HG02623 (cell line): Measurements from ENCODE around the gene PDZD2.
"Not testable (repeated sequence)": the region's sequence is repeated elsewhere in the genome, so short reads cannot be mapped to it uniquely, and the experiment has no call there.

Source experiments
- ATAC-seq: cut with Tn5 transposase; IDR thresholded peaks from one replicate; pipeline ENCODE4 v1.9.1; 2021; ENCODE audit warnings: moderate library complexity; ENCODE audit not compliant: unreplicated experiment

PDZD2 gene

DNA sequence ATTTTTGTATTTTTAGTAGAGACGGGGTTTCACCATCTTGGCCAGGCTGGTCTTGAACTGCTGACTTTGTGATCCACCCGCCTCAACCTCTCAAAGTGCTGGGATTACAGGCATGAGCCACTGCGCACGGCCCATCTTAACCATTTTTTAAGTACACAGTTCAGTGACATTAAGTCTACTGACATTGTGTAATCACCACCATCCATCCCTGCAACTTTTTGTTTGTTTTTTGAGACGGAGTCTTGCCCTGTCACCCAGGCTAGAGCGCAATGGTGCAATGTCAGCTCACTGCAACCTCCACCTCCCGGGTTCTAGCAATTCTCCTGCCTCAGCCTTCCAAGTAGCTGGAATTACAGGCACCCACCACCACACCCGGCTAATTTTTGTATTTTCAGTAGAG, 480.0 kb downstream of the PDZD2 start:
- not testable (repeated sequence) for ATAC-seq

- ATAC-seq = peak; percentile 54
These were observed 484.3 kb downstream of the PDZD2 start for GRCh38 chr5:32123058-32123805.

DNA sequence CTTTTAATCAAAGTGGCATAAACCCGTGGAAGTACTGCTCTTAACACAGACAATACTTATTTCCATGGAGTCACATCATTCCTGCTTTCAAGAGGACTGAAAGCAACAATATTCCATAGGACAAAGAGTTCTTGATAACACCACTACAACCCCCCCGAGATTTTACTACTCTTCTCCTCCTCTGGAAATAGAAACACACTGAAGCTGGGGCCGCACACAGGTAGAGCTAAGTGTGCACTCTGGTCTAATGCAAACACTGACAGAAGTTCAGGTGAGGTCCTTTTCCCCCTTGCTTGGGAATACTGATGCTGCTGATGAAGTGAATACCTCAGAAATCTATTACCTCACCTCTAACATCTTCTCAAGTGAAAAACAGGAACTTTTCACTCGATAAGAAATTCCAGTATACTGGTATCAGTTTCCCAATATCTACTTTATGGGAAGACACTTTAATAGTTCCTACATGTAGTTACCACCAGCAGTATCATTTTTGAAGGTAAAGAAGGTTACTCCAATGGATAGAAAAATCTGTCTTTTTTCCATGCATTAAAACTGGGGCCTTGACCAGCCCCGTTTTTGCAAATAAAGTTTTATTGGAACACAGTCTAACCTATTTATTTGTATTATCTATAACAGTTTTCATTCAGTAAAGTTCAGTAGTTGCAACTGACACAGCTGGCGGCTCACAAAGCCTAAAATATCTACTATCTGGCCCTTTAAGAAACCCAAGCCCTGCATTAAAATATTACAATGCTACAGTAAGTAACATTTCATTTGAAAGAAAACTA, 485.2 kb downstream of the PDZD2 start:
- no peak for ATAC-seq

GRCh38 chr5:32126691-32127090, 487.8 kb downstream of the PDZD2 start:
- no peak for ATAC-seq

GRCh38 chr5:32127711-32128110, 488.8 kb downstream of the PDZD2 start:
- no peak for ATAC-seq

DNA sequence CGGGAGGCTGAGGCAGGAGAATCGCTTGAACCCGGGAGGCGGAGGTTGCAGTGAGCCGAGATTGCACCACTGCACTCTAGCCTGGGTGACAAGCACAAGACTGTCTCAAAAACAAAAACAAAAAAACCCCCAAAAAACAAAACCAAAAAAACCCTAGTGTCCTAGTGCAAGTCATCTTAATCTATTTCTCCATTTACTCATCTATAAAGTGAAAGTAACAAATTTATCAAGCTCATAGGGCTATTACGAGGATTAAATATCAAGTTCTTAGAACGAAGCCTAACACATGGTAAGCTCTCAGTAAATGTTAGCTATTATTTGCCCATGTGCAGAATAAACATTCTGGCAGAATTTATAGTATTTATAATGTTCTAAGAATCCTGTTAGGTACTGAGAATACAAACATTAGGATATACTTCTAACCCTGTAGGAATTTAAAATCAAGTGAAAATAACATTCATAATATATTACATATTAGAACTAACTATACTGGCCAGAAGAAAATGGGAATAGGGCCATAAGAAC, 490.2 kb downstream of the PDZD2 start:
- no peak for ATAC-seq

DNA sequence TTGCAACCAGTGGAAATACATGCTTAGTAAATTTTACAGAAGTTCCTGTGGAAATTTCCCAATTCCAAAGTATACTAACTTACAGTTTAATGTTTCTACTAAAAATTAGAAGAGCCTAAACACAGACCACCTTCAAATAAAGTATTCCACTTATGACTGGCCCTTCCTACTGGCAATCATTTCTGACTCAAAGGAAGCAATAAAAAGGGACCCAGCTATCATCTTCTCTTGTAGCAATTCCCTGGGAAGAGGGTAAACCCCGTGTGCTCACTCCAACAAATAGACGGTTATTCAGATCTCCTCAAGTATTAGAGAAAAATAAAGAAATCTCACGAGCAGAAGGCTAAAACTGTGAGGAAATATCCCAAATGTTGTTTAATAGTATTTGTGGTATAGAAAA, 491.9 kb downstream of the PDZD2 start:
- no peak for ATAC-seq

DNA sequence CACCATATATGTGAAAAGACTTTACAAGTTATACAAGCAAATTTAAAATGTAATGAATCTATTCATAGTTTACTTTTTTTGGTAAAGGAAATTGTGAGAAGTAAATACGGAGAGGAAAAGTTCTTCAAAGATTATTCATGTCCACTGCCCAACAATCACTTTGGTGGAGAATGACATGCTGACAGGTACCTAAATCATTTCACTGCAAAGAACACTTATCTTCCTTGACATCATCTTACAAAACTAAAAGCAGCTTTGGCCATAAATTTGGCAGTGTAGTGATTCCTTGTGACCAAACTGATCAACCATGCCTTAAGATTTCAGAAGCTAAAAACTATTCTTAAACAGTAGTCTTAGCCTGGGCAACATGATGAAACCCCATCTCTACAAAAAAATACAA, 492.7 kb downstream of the PDZD2 start:
- no peak for ATAC-seq

DNA sequence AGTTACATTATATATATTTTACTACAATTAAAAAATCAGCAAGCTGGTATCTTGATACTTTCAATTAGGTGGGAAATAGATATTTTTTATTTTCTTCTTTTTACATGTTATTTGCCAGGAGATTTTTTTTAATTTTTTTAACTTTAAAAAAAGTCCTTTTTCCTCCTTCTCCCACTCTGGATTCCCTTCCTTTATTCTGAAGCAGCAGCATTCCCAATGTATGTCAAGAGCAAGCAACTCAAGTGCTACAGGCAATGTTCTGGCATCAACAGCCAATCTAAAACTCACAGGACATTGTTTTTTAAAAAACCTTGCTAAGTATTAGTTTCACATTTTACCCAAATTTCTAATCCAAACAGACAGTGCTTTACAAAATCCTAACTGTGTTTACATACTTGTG, 493.8 kb downstream of the PDZD2 start:
- ATAC-seq = no peak

DNA sequence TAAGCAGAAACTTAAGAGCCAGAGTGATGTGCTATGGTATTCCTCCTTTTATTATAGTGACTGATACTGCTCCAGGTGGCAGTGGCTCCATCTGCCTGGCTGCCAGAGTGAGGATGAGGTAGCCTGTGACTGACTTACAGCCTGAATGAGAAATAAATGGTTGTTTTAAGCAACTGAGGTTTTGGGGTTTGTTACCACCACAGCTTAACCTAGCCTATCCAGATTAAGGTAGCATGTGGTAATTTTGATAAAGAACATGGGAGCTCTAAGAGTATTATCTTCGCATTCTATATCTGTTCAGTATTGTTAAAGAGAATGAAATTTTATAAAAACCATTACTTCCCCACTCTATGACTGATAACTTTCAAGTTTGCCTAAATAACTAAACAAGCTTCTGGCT, 496.2 kb downstream of the PDZD2 start:
- no peak for ATAC-seq

GRCh38 chr5:32136342-32136741, 497.4 kb downstream of the PDZD2 start:
- no peak for ATAC-seq

- no peak for ATAC-seq
These were observed 500.0 kb downstream of the PDZD2 start for GRCh38 chr5:32138839-32139493.

GRCh38 chr5:32143617-32144377, 504.9 kb downstream of the PDZD2 start:
- ATAC-seq = no peak

GRCh38 chr5:32144378-32145207, 505.7 kb downstream of the PDZD2 start:
- no peak for ATAC-seq

DNA sequence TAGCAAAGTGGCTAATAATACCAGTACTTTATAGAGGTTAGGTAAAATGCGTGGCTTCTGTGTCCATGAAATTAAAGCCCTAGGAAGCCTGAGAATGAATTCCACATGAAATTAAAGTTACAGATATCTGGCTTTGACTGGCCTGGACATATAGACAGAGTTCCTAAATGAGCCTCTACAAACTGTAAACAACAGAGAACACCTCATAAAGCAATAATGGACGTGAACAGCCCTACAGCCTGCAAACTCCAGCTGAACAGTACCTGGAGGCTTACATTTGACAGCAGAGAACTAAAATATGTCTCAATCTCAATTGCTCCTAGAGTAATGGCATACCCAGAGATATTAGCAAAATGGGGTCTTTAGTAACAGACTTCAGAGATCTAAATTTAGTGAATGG, 506.4 kb downstream of the PDZD2 start:
- ATAC-seq = no peak

DNA sequence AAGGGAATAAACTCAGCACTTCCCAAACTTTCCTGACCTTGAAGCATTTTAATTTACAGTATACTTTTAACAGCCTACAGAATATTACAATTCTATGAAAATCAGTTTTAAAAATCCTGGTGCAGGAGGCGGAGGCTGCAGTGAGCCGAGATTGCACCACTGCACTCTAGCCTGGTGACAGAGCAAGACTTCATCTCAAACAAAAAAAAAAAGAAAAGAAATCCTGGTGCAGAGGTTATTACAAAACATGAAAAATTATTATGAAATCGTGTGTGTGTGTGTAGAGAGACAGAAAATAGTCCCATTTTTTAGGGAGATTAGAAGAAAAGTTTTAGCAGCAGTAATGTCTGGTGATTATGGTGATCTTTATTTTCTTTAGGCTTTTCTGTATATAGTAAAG, 508.3 kb downstream of the PDZD2 start:
- no peak for ATAC-seq

- no peak for ATAC-seq
These were observed 509.0 kb downstream of the PDZD2 start for GRCh38 chr5:32147959-32148358.

DNA sequence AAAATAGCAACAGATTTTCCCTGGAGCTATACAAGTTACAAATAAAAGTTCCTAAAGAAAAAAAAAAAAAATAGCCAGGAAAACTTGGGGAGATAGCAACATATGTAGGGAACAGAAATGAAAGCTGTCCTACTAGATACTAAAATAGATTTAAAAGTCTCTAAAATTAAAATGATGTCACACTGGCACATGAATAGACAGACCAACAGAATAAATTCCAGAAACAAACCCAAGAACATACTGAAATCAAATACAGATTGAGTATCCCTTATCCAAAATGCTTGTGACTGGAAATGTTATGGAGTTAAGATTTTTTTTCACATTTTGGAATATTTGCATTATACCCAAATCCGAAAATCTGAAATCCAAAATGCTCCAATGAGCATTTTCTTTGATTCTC, 511.4 kb downstream of the PDZD2 start:
- no peak for ATAC-seq

GRCh38 chr5:32151198-32151597, 512.3 kb downstream of the PDZD2 start:
- no peak for ATAC-seq

DNA sequence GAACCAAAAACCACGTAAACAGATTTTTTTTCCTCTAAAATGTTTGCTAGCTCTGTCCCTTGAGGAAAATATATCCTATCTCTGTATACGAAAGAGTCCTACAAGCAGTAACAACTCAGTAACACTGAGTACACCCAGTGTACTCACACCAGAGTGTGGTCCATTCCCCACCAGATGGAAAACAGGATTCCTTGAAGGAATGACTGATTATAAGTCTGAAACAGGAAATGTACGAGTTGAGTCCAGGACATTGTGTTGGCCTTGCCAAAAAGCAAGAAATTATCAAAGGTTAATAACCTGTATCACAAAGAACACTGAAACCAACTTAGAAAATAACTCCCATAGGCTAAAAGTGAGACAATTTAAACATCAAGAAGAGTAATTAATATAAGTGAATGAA, 514.8 kb downstream of the PDZD2 start:
- ATAC-seq = no peak
